SH-SY5Y (cell line): Measurements from ENCODE around the gene PLEKHS1.

Source experiments
- GATA2 ChIP-seq: IDR thresholded peaks from 2 replicates; pipeline ENCODE4 v1.6.1; 2011; ENCODE audit warnings: mild to moderate bottlenecking, low read depth, low read length
- GATA3 ChIP-seq: IDR thresholded peaks from 2 replicates; pipeline ENCODE4 v1.6.1; 2011; ENCODE audit warnings: low read depth, mild to moderate bottlenecking, low read length, moderate library complexity

GRCh38 chr10:113776553-113776952 is 25.1 kb downstream of the PLEKHS1 start:
- TF ChIP-seq GATA2: no peak
- no peak for TF ChIP-seq GATA3
